ENCODE measurements around the gene ZP3. TPM values are rescaled to one million over a fixed set of nuclear protein-coding genes. Genes with fewer than 3 reads are reported as not detected.

The ZP3 gene
- total RNA-seq, result 1 to 10 TPM in 1 of 4 donors, under 1 TPM in 1, not detected in 2; 0.46 to 1.0 TPM

DNA sequence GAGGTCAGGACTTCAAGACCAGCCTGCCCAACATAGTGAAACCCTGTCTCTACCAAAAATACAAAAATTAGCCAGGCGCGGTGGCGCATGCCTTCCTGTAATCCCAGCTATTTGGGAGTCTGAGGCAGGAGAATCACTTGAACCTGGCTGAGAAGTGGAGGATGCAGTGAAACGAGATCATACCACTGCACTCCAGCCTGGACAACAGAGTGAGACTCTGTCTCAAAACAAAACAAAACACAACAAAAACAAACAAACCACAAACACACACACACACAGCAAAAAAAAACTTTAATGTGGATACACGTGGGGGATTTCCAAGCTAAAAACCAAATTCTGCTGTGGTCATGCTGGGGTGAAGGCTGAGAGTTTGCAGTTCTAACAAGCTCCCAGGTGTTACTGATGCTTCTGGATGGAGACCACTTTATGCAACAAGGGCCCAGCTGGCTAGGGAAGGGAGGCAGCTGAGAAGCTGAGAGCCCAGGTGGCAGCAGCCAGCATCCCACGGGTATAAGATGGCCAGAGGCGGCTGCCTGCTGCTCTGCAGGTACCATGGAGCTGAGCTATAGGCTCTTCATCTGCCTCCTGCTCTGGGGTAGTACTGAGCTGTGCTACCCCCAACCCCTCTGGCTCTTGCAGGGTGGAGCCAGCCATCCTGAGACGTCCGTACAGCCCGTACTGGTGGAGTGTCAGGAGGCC, at the start of gene ZP3:
Gene ZP3, plus strand, starts transcription at position 538 of the 699 bp plus-strand sequence. Its CDS starts 15 bp downstream, at position 553.
- Histone ChIP-seq H3K27me3 (peaks cover 0 to 31% (median 0%) of the 10 kb centered on the region in 4 donors), H3K4me3 (no peak within 1 kb of the TSS), H3K27ac (replicated peaks in 1 of 4) (no peak within 1 kb of the TSS), H3K4me1 (no peaks in the 10 kb centered on the region), H3K9me3 (peaks cover 0 to 4% (median 0%) of the 10 kb centered on the region in 4 donors), H3K36me3 (no peaks in the 10 kb centered on the region)
- intact Hi-C loops (cut with DNase I), result no loop called here
- TF ChIP-seq POLR2AphosphoS5 (IDR thresholded peaks at IDR 0.05) (no peak), POLR2A (IDR thresholded peaks at IDR 0.05; ENCODE audit: low read depth) (no peak), CTCF (IDR thresholded peaks at IDR 0.05) (no peak), EP300 (IDR thresholded peaks at IDR 0.05) (no peak)
- 84% methylated on average over 8 of the region's 10 CpGs for WGBS
- peak; percentile 74 for DNase-seq (ENCODE audit: extremely low spot score)

DNA sequence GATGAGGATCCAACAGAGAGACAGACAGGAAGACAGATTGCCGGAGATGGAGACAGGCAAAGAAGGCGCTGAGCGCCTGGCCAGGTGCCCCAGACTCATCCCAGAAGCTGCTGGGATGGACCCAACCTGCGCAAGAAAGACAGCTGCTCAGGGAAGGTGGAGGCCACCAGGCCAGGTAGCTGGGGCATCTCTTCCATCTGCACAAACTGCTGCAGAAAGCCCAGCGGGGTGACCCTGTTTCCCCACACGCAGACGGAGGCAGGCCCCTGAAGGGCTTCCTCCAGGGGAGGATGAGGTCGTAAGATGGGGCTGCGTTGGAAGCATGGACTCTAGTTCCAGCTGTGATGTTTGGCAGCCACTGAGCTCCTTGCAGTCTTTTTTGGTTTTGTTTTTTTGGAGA, 49.5 kb upstream of the ZP3 start:
- DNase-seq (ENCODE audit: extremely low spot score), result no peak
- Histone ChIP-seq H3K4me3 (no peak overlapping the region), H3K27me3 (no peaks in the 10 kb centered on the region), H3K36me3 (no peaks in the 10 kb centered on the region), H3K27ac (replicated peaks in 1 of 4) (no peak overlapping the region), H3K4me1 (peaks cover 24 to 25% (median 24%) of the 10 kb centered on the region in 4 donors), H3K9me3 (no peaks in the 10 kb centered on the region)
- intact Hi-C loops (cut with DNase I), result no loop called here
- TF ChIP-seq EP300 (IDR thresholded peaks at IDR 0.05), result no peak
- no peak for TF ChIP-seq POLR2AphosphoS5 (IDR thresholded peaks at IDR 0.05)
- TF ChIP-seq CTCF (IDR thresholded peaks at IDR 0.05), result no peak
- no peak for TF ChIP-seq POLR2A (IDR thresholded peaks at IDR 0.05; ENCODE audit: low read depth)
- 91% methylated on average over 8 of the region's 9 CpGs for WGBS

DNA sequence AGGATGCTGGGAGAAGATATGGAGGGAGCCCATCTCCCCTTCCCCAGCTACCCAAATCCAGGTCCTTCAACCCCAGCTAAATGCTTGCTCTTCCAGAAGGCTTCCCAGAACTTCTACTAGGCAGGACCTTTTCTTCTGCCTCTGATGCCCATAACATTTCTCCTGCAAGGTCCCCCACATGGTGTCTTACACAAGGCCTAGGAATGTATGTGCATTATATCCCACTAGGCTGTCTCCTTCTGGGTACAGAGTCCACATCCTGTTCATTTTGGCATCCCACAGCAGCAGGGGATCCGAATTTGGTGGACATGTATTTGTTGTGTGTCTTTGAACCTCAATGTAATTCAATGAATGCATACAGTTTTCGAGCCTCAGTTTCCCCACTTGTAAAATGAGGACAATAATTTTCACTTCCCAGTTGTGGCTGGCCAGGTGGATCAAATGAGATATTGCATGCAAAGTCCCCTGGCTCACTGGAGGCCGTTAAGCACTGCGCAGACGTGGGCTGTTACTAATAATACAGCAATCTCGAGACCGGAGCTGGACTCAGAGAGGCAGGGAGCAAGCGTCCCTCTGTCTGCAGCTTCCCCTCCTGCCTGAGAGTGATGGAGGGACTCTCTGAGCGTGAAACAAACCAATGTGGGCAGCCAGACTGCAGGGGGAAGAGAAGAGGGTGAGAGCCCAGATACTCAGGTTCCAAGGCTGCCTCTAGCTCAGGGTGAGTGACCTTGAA, 47.4 kb upstream of the ZP3 start:
- Histone ChIP-seq H3K27me3 (no peaks in the 10 kb centered on the region), H3K4me1 (peaks cover 32 to 35% (median 32%) of the 10 kb centered on the region in 4 donors), H3K36me3 (no peaks in the 10 kb centered on the region), H3K9me3 (no peaks in the 10 kb centered on the region), H3K4me3 (no peak overlapping the region), H3K27ac (replicated peaks in 1 of 4) (no peak overlapping the region)
- intact Hi-C loops (cut with DNase I), result no loop called here
- no peak for DNase-seq (ENCODE audit: extremely low spot score)
- WGBS, result 68% methylated on average over 9 of the region's 9 CpGs
- TF ChIP-seq POLR2AphosphoS5 (IDR thresholded peaks at IDR 0.05), result no peak
- no peak for TF ChIP-seq EP300 (IDR thresholded peaks at IDR 0.05)
- no peak for TF ChIP-seq CTCF (IDR thresholded peaks at IDR 0.05)
- TF ChIP-seq POLR2A (IDR thresholded peaks at IDR 0.05; ENCODE audit: low read depth), result no peak

DNA sequence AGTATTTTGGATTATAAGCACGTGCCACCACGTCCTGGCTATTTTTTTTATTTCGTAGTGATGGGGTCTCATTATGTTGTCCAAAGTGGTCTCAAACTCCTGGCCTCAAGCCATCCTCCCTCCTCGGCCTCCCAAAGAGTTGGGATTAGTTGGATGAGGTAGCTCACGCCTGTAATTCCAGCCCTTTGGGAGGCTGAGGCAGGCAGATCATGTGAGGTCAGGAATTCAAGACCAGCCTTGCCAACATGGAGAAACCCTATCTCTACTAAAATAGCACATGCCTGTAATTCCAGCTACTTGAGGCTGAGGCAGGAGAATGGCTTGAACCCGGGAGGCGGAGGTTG, 44.2 kb upstream of the ZP3 start:
- intact Hi-C loops (cut with DNase I), result no loop called here
- no peak for TF ChIP-seq POLR2AphosphoS5 (IDR thresholded peaks at IDR 0.05)
- TF ChIP-seq CTCF (IDR thresholded peaks at IDR 0.05), result no peak
- no peak for TF ChIP-seq EP300 (IDR thresholded peaks at IDR 0.05)
- TF ChIP-seq POLR2A (IDR thresholded peaks at IDR 0.05; ENCODE audit: low read depth), result no peak

More for the DNA sequence above, 44.2 kb upstream of the ZP3 start:
- 74% methylated on average over 7 of the region's 7 CpGs for WGBS
- Histone ChIP-seq H3K4me3 (peak overlapping the region; percentile 45 to 55 (median 48)), H3K4me1 (peaks cover 21 to 35% (median 23%) of the 10 kb centered on the region in 4 donors), H3K27me3 (no peaks in the 10 kb centered on the region), H3K27ac (replicated peaks in 1 of 4) (peak overlapping the region; percentile 86 to 94 (median 90)), H3K9me3 (no peaks in the 10 kb centered on the region), H3K36me3 (no peaks in the 10 kb centered on the region)
- DNase-seq (ENCODE audit: extremely low spot score), result no peak
